ACC112 (cell line): Measurements from ENCODE around the gene ENAM.

Experiments
- H2AFZ ChIP-seq: fragments of 200-600 bp; sonication (generic); one replicate; pipeline ENCODE4 v1.6.0; 2017; ENCODE audit warnings: antibody characterized with exemption, low read length; ENCODE audit not compliant: unreplicated experiment
- H3K27ac ChIP-seq: fragments of 200-600 bp; sonication (generic); 2 replicates; pipeline ENCODE4 v1.5.1; 2014; ENCODE audit warnings: low read depth, mild to moderate bottlenecking, antibody characterized with exemption, low read length, moderate library complexity
- H3K27me3 ChIP-seq: fragments of 200-600 bp; sonication (generic); 2 replicates; pipeline ENCODE4 v1.6.1; 2014; ENCODE audit warnings: mild to moderate bottlenecking, antibody characterized with exemption, low read length, moderate library complexity, mixed read lengths; ENCODE audit not compliant: insufficient read depth
- H3K36me3 ChIP-seq: fragments of 200-600 bp; sonication (generic); 2 replicates; pipeline ENCODE4 v1.6.1; 2016; ENCODE audit warnings: mild to moderate bottlenecking, antibody characterized with exemption, low read length, moderate library complexity, mixed read lengths; ENCODE audit not compliant: insufficient read depth
- H3K4me1 ChIP-seq: fragments of 200-600 bp; sonication (generic); one replicate; pipeline ENCODE4 v1.6.1; 2016; ENCODE audit warnings: low read length, mixed read lengths; ENCODE audit not compliant: insufficient read depth, unreplicated experiment, control insufficient read depth
- H3K4me3 ChIP-seq: fragments of 200-600 bp; sonication (generic); 2 replicates; pipeline ENCODE4 v1.5.1; 2014; ENCODE audit warnings: mild to moderate bottlenecking, low read depth, low read length
- H3K79me2 ChIP-seq: fragments of 200-600 bp; sonication (generic); one replicate; pipeline ENCODE4 v1.6.0; 2016; ENCODE audit warnings: low read length; ENCODE audit not compliant: control insufficient read depth, unreplicated experiment, insufficient read depth

The ENAM gene

DNA sequence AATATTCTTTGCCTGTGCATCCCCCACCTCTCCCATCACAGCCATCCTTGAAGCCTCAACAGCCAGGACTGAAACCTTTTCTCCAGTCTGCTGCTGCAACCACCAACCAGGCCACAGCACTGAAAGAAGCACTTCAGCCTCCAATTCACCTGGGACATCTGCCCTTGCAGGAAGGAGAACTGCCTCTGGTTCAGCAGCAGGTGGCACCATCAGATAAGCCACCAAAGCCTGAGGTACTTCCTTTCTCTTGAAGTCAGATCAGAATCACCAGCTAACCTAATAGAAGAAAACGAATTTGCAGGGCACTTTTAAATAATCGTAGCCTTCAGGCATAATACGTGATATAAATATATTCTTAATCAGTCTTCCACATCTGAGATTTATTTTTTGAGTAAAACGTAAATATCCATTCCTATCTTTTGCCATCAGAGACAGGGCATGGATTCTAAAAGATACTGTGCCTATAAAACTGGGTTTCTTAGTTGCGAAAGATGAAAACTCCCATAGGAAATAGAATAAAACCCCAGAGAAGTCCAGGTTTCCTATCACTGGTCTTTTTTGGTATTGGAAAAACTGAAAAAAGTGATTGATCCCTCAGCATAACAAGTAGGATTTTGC, 27.0 kb upstream of the ENAM start:
- H3K4me1 ChIP-seq, result peaks cover 5% of the 10 kb centered on the region
- no peak overlapping the region for H3K4me3 ChIP-seq
- no peaks in the 10 kb centered on the region for H3K36me3 ChIP-seq
- no peaks in the 10 kb centered on the region for H3K27me3 ChIP-seq
- H3K27ac ChIP-seq, result no peak overlapping the region
- H2AFZ ChIP-seq, result no peak overlapping the region
- no peaks in the 10 kb centered on the region for H3K79me2 ChIP-seq

- H2AFZ ChIP-seq, result no peak overlapping the region
Observed at GRCh38 chr4:70603856-70604255, 24.7 kb upstream of the ENAM start.

GRCh38 chr4:70606459-70606858, 22.1 kb upstream of the ENAM start:
- Histone ChIP-seq H3K4me3 (no peak overlapping the region), H3K79me2 (no peaks in the 10 kb centered on the region), H3K4me1 (peaks cover 5% of the 10 kb centered on the region), H3K36me3 (no peaks in the 10 kb centered on the region), H3K27me3 (no peaks in the 10 kb centered on the region; the same call in none of the 2 replicates), H3K27ac (no peak overlapping the region), H2AFZ (no peak overlapping the region)

More at GRCh38 chr4:70603856-70604255, 24.7 kb upstream of the ENAM start:
- Histone ChIP-seq H3K79me2 (no peaks in the 10 kb centered on the region), H3K4me3 (no peak overlapping the region), H3K36me3 (no peaks in the 10 kb centered on the region), H3K27me3 (no peaks in the 10 kb centered on the region; the same call in 1 of the 2 replicates), H3K4me1 (peaks cover 5% of the 10 kb centered on the region), H3K27ac (no peak overlapping the region)

DNA sequence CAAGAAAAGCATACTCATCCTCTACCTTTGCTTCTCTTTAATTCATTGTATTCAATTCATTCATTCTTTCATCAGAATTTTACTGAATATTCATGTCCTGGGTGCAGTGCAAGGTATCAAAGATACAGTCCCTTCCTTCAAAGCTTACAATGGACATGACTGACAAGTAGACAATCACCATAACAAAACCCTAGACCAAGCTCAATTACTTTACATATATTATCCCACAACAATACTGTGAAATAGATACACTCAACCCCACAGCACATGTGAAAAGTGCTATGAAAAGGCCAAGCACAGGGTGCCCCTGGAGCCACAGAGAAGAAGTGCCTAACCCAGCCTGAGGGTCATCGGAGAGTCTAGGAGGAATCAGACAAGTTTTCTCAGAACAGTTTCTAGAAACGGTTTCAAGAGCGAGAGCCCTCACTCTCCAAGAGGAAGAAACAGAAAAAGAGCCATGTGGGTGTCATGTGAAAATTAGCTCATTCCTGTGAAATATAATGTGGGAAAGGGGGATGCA, 21.1 kb upstream of the ENAM start:
- Histone ChIP-seq H3K27ac (no peak overlapping the region), H3K79me2 (no peaks in the 10 kb centered on the region), H3K36me3 (no peaks in the 10 kb centered on the region), H3K4me1 (peaks cover 5% of the 10 kb centered on the region), H3K4me3 (no peak overlapping the region), H2AFZ (no peak overlapping the region), H3K27me3 (no peaks in the 10 kb centered on the region; the same call in none of the 2 replicates)

- no peak overlapping the region for H3K4me3 ChIP-seq
- no peak overlapping the region for H3K27ac ChIP-seq
- no peaks in the 10 kb centered on the region for H3K79me2 ChIP-seq
- no peak overlapping the region for H2AFZ ChIP-seq
- no peaks in the 10 kb centered on the region for H3K36me3 ChIP-seq
- no peaks in the 10 kb centered on the region; the same call in none of the 2 replicates for H3K27me3 ChIP-seq
- H3K4me1 ChIP-seq, result peaks cover 5% of the 10 kb centered on the region
Observed at GRCh38 chr4:70608324-70608723, 20.2 kb upstream of the ENAM start.

GRCh38 chr4:70613306-70614183, 15.0 kb upstream of the ENAM start:
- Histone ChIP-seq H3K27me3 (no peaks in the 10 kb centered on the region; the same call in 1 of the 2 replicates), H3K79me2 (no peaks in the 10 kb centered on the region), H3K27ac (no peak overlapping the region), H2AFZ (peak overlapping the region; percentile 88), H3K4me1 (no peaks in the 10 kb centered on the region), H3K4me3 (peak overlapping the region; percentile 73), H3K36me3 (no peaks in the 10 kb centered on the region)

- Histone ChIP-seq H3K27ac (no peak overlapping the region), H3K4me3 (peak overlapping the region; percentile 73), H3K4me1 (no peaks in the 10 kb centered on the region), H2AFZ (peak overlapping the region; percentile 88), H3K27me3 (no peaks in the 10 kb centered on the region; the same call in 1 of the 2 replicates), H3K79me2 (no peaks in the 10 kb centered on the region), H3K36me3 (no peaks in the 10 kb centered on the region)
Observed at GRCh38 chr4:70614184-70614555, 14.4 kb upstream of the ENAM start.

DNA sequence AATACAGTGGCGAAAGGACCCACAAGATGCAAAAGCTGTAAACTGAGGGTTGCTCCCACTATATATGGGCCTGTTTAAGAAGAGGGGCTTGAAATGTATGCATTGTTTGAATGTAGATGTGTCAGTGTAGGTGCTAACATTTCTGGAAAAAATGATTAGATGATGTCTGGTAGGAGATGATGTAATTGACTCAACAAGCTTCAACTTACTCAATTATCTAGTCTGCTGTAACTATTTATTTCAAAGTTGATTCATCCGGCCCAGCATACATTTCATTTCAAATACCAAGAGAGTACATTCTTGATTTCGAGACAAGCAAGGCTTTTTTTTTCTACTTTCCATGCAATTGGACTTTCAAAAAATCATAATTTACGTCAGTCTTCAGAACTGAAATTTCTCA, 9.3 kb upstream of the ENAM start:
- Histone ChIP-seq H3K4me3 (no peak overlapping the region), H3K36me3 (no peaks in the 10 kb centered on the region), H3K4me1 (no peaks in the 10 kb centered on the region), H3K79me2 (no peaks in the 10 kb centered on the region), H2AFZ (no peak overlapping the region), H3K27ac (no peak overlapping the region), H3K27me3 (no peaks in the 10 kb centered on the region)

DNA sequence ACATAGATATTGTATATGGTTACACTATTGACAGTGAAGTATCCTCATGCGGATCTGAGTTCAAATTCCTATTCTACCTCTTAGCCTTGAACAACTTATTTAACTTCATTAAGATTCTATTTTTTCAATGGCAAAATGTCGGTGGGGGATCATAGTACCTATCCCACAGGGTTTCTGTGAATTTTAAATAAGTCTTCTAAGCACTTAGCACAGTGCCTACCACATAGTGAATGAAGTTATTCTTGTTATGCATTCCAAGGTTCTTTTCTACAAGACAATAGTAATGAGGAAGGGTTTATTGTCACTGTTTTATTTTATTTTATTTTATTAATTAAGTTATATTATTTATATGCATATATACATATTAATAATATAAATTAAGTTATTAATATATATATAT, 8.8 kb upstream of the ENAM start:
- Histone ChIP-seq H3K4me1 (no peaks in the 10 kb centered on the region), H3K4me3 (no peak overlapping the region), H3K36me3 (no peaks in the 10 kb centered on the region), H3K27me3 (no peaks in the 10 kb centered on the region), H3K27ac (no peak overlapping the region), H3K79me2 (no peaks in the 10 kb centered on the region), H2AFZ (no peak overlapping the region)

- no peaks in the 10 kb centered on the region for H3K27me3 ChIP-seq
- H3K4me3 ChIP-seq, result no peak overlapping the region
- no peak overlapping the region for H2AFZ ChIP-seq
- H3K79me2 ChIP-seq, result no peaks in the 10 kb centered on the region
- no peak overlapping the region for H3K27ac ChIP-seq
- H3K4me1 ChIP-seq, result no peaks in the 10 kb centered on the region
- H3K36me3 ChIP-seq, result no peaks in the 10 kb centered on the region
Observed at GRCh38 chr4:70623323-70623722, 5.2 kb upstream of the ENAM start.
